GM06990 (cell line): ENCODE measurements around the gene S100A5.
"Not testable (repeated sequence)": the region's sequence is repeated elsewhere in the genome, so short reads cannot be mapped to it uniquely, and the experiment has no call there.

Source experiments
- DNase-seq: peaks from one replicate; pipeline ENCODE4 v3.0.0-alpha.2; 2011; ENCODE audit not compliant: insufficient read length; ENCODE audit errors: extremely low read depth
- H3K27me3 ChIP-seq: replicated peaks from 2 replicates; pipeline ENCODE4 v1.6.0; 2011; ENCODE audit warnings: low read length; ENCODE audit not compliant: control insufficient read depth, insufficient read depth
- H3K36me3 ChIP-seq: 2 replicates; pipeline ENCODE4 v1.5.1; 2011; ENCODE audit warnings: low read length; ENCODE audit not compliant: control insufficient read depth, insufficient read depth
- H3K4me3 ChIP-seq: replicated peaks from 2 replicates; pipeline ENCODE4 v1.5.1; 2011; ENCODE audit warnings: low read depth, mild to moderate bottlenecking, control low read depth, low read length
- TF ChIP-seq, protein P1 (sequence below): IDR thresholded peaks from 2 replicates; pipeline ENCODE4 v1.5.1; 2011; ENCODE audit warnings: low read length, control low read depth, mild to moderate bottlenecking, inconsistent platforms; ENCODE audit not compliant: insufficient read depth, poor library complexity, severe bottlenecking

S100A5 gene

DNA sequence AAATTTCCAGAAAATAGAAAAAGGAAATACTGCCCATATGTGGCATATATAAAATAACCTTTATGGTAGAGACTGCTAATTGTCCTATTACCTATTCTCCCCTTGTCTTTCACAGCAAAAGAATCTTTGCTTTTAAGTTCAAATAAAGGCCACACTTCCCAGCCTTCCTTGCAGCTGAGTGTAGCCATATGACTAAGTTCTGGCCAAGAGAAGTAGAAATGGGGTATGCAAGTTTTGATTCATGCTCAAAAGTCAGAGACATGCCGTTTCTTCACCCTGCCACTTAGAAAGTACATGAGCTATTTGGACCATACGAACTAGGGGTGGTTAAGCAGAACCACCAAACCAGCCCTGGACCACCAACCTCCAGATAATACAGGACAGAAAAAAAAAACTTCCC is 43.2 kb upstream of the S100A5 start:
- TF ChIP-seq, protein P1, sequence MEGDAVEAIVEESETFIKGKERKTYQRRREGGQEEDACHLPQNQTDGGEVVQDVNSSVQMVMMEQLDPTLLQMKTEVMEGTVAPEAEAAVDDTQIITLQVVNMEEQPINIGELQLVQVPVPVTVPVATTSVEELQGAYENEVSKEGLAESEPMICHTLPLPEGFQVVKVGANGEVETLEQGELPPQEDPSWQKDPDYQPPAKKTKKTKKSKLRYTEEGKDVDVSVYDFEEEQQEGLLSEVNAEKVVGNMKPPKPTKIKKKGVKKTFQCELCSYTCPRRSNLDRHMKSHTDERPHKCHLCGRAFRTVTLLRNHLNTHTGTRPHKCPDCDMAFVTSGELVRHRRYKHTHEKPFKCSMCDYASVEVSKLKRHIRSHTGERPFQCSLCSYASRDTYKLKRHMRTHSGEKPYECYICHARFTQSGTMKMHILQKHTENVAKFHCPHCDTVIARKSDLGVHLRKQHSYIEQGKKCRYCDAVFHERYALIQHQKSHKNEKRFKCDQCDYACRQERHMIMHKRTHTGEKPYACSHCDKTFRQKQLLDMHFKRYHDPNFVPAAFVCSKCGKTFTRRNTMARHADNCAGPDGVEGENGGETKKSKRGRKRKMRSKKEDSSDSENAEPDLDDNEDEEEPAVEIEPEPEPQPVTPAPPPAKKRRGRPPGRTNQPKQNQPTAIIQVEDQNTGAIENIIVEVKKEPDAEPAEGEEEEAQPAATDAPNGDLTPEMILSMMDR: no peak
- H3K27me3 ChIP-seq: no peaks in the 10 kb centered on the region
- no peak for DNase-seq
- no peaks in the 10 kb centered on the region for H3K36me3 ChIP-seq
- no peak overlapping the region for H3K4me3 ChIP-seq

DNA sequence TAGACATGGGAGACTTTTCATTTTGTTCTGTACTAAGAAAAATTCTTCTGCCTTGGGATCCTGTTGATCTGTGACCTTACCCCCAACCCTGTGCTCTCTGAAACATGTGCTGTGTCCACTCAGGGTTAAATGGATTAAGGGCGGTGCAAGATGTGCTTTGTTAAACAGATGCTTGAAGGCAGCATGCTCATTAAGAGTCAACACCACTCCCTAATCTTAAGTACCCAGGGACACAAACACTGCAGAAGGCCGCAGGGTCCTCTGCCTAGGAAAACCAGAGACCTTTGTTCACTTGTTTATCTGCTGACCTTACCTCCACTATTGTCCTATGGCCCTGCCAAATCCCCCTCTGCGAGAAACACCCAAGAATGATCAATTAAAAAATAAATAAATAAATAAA is 42.8 kb upstream of the S100A5 start:
- DNase-seq, H3K27me3 ChIP-seq, H3K4me3 ChIP-seq, H3K36me3 ChIP-seq: not testable (repeated sequence)

DNA sequence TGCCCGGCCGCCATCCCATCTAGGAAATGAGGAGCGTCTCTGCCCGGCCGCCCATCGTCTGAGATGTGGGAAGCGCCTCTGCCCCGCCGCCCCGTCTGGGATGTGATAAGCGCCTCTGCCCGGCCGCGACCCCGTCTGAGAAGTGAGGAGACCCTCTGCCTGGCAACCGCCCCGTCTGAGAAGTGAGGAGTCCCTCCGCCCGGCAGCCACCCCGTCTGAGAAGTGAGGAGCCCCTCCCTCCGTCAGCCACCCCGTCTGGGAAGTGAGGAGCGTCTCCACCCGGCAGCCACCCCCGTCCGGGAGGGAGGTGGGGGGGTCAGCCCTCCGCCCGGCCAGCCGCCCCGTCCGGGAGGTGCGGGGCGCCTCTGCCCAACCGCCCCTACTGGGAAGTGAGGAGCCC is 42.1 kb upstream of the S100A5 start:
- not testable (repeated sequence) for H3K4me3 ChIP-seq, H3K36me3 ChIP-seq, DNase-seq, H3K27me3 ChIP-seq

DNA sequence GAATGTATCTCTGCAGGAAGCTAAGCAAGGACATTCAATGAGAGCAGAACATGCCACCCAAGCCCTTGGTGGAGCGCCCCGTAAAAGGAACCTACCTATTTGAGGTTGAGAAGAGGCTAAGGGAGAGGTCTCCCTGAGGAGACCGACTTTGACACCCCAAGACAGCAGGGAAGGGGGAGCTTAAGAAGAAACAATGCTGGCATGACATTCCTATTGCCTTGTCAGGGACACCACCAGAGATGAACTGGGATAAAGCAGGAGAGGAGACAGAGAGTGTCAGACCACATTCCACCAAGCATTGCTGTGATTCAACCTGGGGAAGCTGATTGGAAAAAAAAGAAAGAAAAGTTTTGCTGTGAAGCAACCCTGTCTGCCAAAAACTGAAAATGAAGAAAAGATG is 38.2 kb upstream of the S100A5 start:
- H3K4me3 ChIP-seq: no peak overlapping the region
- TF ChIP-seq, protein P1: no peak
- H3K36me3 ChIP-seq: no peaks in the 10 kb centered on the region
- no peaks in the 10 kb centered on the region; the same call in none of the 2 replicates for H3K27me3 ChIP-seq
- no peak for DNase-seq

DNA sequence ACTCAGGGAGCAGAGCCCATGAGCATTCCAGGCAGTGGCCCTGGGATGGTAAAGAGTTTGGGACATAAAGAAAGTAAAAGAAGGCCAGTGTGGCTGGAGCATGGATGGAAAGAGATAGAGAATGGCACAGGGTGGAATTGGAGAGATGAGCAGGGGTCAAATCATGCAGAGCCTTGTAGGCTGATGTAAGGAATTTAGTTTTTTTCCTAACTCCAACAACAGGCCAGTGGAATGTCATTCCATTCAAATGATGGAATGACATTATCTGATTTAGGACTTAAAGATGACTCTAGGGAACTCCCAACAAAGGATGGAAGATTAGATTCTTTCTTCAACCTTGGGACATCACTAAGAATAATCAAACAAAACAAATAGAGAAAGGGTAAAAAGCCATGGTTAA is 37.8 kb upstream of the S100A5 start:
- H3K36me3 ChIP-seq: no peaks in the 10 kb centered on the region
- DNase-seq: no peak
- no peaks in the 10 kb centered on the region; the same call in none of the 2 replicates for H3K27me3 ChIP-seq
- TF ChIP-seq, protein P1: no peak
- H3K4me3 ChIP-seq: no peak overlapping the region

DNA sequence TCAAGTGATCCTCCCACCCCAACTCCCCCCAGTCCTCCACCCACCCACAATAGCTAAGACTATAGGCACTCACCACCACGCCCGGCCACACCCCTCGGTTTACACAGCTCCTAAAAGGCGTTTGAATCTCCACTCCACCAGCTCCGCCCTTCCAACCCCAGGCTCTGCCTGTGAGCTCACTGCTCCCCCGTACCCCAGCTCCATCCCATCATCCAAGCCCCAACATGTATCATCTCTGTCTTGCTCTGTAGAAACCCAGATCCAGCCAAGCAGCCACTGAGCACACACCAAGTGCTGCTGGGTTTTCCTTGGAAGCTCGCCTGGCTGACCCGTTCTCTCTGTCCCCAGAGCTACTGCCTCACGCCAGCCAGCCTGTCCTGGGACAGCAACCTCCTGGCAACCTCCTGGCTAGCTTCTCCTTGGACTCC is 36.9 kb upstream of the S100A5 start:
- Histone ChIP-seq H3K36me3 (no peaks in the 10 kb centered on the region), H3K27me3 (no peaks in the 10 kb centered on the region; the same call in none of the 2 replicates), H3K4me3 (no peak overlapping the region)
- TF ChIP-seq, protein P1: no peak
- DNase-seq: no peak

DNA sequence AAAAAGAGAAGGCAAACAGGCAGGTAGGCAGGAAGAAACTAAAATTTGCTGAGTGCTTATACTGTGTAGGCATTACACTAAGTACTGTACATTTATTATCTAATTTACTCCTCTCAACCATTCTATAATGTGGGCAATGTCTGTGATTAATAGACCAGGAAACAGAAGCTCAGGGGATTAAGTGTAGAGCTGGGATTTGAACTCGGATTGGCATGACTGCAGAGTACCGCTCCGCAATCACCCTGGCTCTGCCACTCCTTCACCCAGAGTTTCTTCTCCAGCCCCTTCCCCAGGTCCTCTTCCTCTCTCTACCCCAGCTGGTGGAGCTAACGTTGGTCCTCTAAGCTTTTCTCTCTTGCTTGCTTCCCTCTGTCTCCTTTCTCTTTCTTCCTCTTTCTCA is 36.4 kb upstream of the S100A5 start:
- no peaks in the 10 kb centered on the region; the same call in none of the 2 replicates for H3K27me3 ChIP-seq
- H3K4me3 ChIP-seq: no peak overlapping the region
- H3K36me3 ChIP-seq: no peaks in the 10 kb centered on the region
- no peak for DNase-seq
- TF ChIP-seq, protein P1: no peak

DNA sequence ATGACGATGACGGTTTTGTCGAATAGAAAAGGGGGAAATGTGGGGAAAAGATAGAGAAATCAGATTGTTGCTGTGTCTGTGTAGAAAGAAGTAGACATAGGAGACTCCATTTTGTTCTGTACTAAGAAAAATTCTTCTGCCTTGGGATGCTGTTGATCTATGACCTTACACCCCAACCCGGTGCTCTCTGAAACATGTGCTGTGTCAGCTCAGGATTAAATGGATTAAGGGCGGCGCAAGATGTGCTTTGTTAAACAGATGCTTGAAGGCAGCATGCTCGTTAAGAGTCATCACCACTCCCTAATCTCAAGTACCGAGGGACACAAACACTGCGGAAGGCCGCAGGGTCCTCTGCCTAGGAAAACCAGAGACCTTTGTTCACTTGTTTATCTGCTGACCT is 34.8 kb upstream of the S100A5 start:
- DNase-seq, H3K4me3 ChIP-seq, H3K36me3 ChIP-seq, H3K27me3 ChIP-seq: not testable (repeated sequence)

DNA sequence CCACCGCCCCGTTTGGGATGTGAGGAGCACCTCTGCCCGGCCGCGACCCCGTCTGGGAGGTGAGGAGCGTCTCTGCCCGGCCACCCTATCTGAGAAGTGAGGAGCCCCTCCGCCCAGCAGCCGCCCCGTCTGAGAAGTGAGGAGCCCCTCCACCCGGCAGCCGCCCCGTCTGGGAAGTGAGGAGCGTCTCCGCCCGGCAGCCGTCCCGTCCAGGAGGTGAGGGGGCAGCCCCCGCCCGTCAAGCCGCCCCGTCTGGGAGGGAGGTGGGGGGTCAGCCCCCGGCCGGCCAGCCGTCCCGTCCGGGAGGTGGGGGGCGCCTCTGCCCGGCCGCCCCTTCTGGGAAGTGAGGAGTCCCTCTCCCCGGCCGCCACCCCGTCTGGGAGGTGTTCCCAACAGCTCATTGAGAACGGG is 34.4 kb upstream of the S100A5 start:
- not testable (repeated sequence) for H3K27me3 ChIP-seq, H3K4me3 ChIP-seq, DNase-seq, H3K36me3 ChIP-seq
